Measurements from ENCODE around the gene VDR.

Gene VDR

GRCh38 chr12:47904713-47905709 is at the start of gene VDR:
Gene VDR (minus strand): TSS chr12:47904994. CDS start chr12:47879113, 25,881 bp downstream.
- DNase-seq (ENCODE audit: low read depth in 2 of 2): peak; percentile 55 to 64

GRCh38 chr12:47954058-47954457 is 49.3 kb upstream of the VDR start:
- DNase-seq (ENCODE audit: low read depth in 2 of 2): no peak

GRCh38 chr12:47950856-47951468 is 46.2 kb upstream of the VDR start:
- DNase-seq (ENCODE audit: low read depth in 2 of 2): no peak

GRCh38 chr12:47949441-47950341 is 44.9 kb upstream of the VDR start:
- peak; percentile 8 to 47 for DNase-seq (ENCODE audit: low read depth in 2 of 2)

DNA sequence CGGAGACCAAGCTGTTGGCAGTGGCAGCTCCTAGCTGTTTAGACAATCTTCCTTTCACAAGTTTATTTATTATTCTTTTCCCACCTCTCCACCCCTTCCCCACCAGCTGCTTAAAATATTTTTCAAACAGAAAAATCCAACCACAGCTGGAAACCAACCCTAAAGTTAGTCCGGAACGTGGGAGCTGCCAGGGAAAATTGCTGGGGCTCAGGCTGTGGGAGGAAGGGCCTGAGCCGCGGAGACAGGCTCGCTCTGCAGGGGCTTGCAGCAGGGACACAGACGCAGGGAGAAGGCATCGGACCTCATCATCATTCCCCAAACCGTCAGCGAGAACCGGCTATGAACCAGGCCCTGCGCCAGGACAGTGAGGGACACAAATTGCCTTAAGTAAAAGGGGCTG is 42.5 kb upstream of the VDR start:
- DNase-seq (ENCODE audit: low read depth in 2 of 2): no peak

GRCh38 chr12:47946413-47947323 is 41.9 kb upstream of the VDR start:
- DNase-seq (ENCODE audit: low read depth in 2 of 2): no peak

GRCh38 chr12:47945341-47945728 is 40.5 kb upstream of the VDR start:
- DNase-seq (ENCODE audit: low read depth in 2 of 2): no peak

GRCh38 chr12:47944685-47945340 is 40.0 kb upstream of the VDR start:
- DNase-seq (ENCODE audit: low read depth in 2 of 2): no peak

DNA sequence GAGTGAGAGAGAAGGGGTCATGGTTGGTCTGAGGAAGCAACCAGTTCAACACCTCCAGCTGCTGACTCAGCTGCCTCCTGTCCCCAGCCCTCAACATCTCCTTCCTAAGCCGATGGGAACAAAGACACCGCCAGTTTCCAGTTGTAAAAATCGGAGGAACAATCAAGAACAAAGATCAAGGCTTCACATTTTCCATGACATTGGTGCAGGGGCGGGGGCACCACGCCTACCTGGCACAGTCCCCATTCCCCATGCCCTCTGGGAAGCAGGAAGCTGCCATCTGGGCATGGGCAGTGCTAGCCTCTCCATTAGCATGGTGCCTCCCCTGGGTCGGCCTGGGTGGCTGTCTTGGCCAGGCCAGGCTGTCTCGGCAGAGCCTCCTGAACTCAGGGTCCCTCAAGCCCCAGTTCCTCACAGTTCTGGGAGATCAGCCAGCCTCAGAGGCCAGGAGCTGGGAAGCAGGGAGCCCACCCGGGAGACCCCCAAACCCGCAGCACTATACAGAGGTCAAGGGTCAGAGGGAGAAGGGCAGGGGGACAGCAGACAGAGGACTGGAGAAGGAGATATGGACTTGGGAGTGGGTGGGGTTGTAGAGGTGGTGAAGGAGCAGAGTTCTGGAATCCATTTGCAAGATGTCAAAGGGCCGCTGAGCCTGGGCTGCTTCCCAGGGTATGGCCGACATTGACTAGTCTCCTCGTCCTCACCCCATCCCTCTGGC is 39.0 kb upstream of the VDR start:
- DNase-seq (ENCODE audit: low read depth in 2 of 2): no peak

- no peak for DNase-seq (ENCODE audit: low read depth in 2 of 2)
Measured at GRCh38 chr12:47942614-47943225, 37.9 kb upstream of the VDR start.

DNA sequence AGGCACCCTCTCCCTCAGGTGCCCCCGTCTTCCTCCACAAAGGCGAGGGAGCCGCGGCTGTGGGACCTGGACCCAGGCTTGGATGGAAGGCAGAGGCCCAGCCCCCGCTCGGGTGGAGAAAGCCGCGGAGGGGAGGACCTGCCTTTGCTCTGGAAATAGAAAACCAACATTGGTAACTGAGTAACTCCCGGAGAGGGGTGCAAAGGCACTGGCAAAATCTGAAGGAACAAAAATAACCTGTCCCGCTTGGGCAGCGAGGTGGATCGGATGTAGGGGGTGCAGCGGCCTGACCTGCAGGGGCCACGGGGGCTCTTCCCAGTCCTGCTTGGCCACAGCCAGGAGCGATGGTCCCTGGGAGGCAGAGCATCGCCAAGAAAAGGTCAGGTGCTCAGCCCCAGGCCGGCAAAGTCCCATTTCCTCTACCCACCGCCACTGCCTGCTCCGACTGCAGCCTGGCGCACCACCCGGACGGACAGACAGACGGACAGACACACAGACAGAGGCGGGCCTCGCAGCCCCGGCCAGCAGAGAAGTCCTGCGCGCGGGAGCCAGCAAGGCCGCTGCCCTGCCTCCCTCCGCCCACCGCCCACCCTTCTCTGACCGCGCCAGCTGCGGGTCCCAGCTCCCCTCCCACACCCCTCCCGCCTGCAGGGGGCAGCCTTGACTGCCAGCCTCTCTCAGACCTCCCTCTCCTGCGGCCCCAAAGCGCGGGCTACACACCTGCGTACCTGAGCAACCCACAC is 37.2 kb upstream of the VDR start:
- DNase-seq (ENCODE audit: low read depth in 2 of 2): peak; percentile 18 to 39

DNA sequence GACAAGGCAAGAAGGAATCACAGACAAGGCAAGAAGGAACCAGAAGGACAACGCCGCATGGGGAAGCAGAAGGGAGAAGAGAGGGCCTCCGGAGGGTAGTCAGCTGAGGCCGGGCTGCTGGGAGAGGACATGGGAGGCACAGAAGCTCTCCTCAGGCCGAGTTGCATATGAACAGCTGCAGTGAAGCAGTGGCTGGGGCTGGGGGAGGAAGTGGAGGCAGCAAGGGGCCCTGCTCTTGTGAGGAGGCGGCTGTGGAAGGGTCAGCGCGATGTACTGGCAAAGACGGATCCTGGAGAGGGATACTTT is 36.6 kb upstream of the VDR start:
- DNase-seq (ENCODE audit: low read depth in 2 of 2): no peak

DNA sequence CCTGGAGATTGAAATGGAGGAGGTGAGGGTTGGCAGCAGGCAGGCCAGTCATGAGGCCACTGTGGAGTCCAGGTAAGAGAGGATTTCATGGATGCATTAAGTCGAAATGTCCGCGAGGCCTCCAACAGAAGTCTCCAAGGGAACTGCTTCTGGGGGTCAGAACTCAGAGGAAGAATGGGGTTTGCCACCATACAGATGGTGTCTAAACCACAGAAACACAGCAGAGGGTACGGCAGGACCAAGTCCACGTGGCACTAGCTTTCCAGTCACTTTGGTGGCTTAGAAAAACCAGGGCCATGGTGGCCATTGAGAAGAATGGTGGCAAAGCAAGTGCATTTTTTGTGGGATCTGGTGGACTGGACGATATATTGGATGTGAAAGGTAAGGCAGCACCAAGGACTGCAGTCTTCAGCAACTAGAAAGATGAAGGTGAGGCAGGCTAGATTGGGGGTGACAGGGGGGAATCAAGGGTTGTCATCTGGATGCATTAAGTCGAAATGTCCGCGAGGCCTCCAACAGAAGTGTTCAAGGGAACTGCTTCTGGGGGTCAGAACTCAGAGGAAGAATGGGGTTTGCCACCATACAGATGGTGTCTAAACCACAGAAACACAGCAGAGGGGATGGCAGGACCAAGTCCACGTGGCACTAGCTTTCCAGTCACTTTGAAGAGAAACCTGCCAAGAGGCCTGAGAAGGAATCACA is 36.1 kb upstream of the VDR start:
- no peak for DNase-seq (ENCODE audit: low read depth in 2 of 2)

DNA sequence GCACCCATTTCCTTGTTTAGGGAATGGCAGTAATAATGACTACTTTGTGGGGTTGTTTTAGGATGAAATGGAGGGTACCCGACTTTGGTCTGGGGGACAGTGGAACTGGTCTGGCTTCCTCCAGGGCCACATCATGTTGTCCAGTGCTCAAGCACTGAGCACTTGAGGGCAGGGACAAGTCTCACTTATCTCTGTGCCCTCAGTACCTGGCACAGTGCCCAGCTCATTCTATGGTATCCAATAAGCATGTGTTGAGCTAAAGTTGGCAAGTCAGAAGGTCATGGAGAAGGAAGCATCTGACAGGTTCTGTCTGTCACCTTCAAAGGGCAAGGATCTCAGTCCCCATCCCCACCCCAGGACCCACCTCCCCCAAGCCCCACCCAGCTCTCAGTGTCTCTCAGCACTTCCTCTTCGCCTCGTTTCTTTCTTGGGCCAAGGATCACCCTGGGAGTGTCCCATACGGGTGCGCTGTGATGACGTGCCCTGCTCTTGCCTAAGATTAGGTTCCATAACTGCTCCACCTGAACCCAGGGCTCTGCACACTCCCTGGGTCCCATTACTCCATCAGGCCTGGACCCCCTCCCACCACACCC is 34.3 kb upstream of the VDR start:
- no peak for DNase-seq (ENCODE audit: low read depth in 2 of 2)

GRCh38 chr12:47938594-47938993 is 33.8 kb upstream of the VDR start:
- no peak for DNase-seq (ENCODE audit: low read depth in 2 of 2)

- DNase-seq (ENCODE audit: low read depth in 2 of 2): no peak
Measured at GRCh38 chr12:47938093-47938492, 33.3 kb upstream of the VDR start.

- DNase-seq (ENCODE audit: low read depth in 2 of 2): no peak
Measured at GRCh38 chr12:47935184-47935583, 30.4 kb upstream of the VDR start.

DNA sequence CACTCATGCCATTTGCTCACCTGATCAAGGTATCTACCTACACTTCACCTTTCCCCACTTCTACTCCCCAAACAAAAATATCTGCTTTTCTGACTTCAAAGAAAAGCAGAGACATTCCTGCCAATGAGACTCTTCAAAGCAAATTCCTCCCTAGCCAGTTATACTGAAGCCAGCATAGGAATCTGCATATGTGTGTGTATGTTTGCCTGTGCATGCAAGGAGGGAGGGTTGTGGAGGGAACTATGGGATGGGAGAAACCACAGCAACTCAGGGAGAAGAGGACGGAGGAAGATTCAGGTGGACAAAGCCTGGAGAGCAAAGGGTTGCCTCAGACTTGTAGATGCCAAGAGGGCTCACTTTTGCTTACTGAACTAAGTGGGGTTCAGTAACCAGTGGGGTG is 26.4 kb upstream of the VDR start:
- no peak for DNase-seq (ENCODE audit: low read depth in 2 of 2)

Data from stimulated activated CD4-positive, alpha-beta T cell treated with anti-CD3 and anti-CD28 coated beads, Interleukin-1b, Interleukin-23, amount 100 ng/mL, for 4 hours (primary cell).